Upper lobe of left lung (tissue), 6 donors: ENCODE results near the gene LARP7. TPM values are rescaled to one million over a fixed set of nuclear protein-coding genes. Genes with fewer than 3 reads are reported as not detected.

Experiments
- ATAC-seq, 2 donors: fragments of 200-7000 bp; cut with Tn5 transposase; one replicate each; pipeline ENCODE4 v1.9.1; 2022; ENCODE audit warnings: mild to moderate bottlenecking in 2 of 2, moderate library complexity in 2 of 2; ENCODE audit not compliant: low FRiP score in 2 of 2
- DNase-seq, 2 donors: peaks; one replicate each; pipeline ENCODE4 v3.0.0-alpha.2; 2019 to 2020
- H3K27ac ChIP-seq, 4 donors: fragments of 200-600 bp; sonication (generic); one replicate each; pipeline ENCODE4 v1.5.1; 2016 to 2019
- H3K27me3 ChIP-seq, 4 donors: fragments of 200-600 bp; sonication (generic); one replicate each; pipeline ENCODE4 v1.5.1; 2017 to 2019
- H3K36me3 ChIP-seq, 4 donors: fragments of 200-600 bp; sonication (generic); one replicate each; pipeline ENCODE4 v1.5.1; 2016 to 2019
- H3K4me1 ChIP-seq, 4 donors: fragments of 200-600 bp; sonication (generic); one replicate each; pipeline ENCODE4 v1.5.1; 2018 to 2019
- H3K4me3 ChIP-seq, 4 donors: fragments of 200-600 bp; sonication (generic); one replicate each; pipeline ENCODE4 v1.5.1; 2017 to 2019; ENCODE audit warnings: mild to moderate bottlenecking in 2 of 4, moderate library complexity in 1 of 4
- H3K9me3 ChIP-seq, 4 donors: fragments of 200-600 bp; sonication (generic); one replicate each; pipeline ENCODE4 v1.5.1; 2018 to 2019
- EP300 ChIP-seq, 4 donors: sonication (generic); formaldehyde crosslinking; IDR thresholded peaks; one replicate each; pipeline ENCODE4 v1.5.1; 2017; ENCODE audit warnings: antibody characterized with exemption in 4 of 4, control low read depth in 2 of 4
- POLR2A ChIP-seq, 4 donors: fragments of 450-650 bp; IDR thresholded peaks; one replicate each; pipeline ENCODE4 v1.5.1; 2016 to 2017; ENCODE audit warnings: antibody characterized with exemption in 4 of 4, mild to moderate bottlenecking in 2 of 4
- POLR2AphosphoS5 ChIP-seq, 2 donors: sonication (generic); formaldehyde crosslinking; IDR thresholded peaks; one replicate each; pipeline ENCODE4 v1.5.1; 2017; ENCODE audit warnings: antibody characterized with exemption in 2 of 2
- WGBS, 2 donors: methylation state at CpG; one replicate each; pipeline ENCODE4 v1.1.5; 2017 to 2018; 5-methylcytosine and 5-hydroxymethylcytosine counted together
- total RNA-seq, 6 donors: library from RNA; depleted of rRNA in 4 of 6; stranded (reverse); fragments of >200 nt in 4 of 6; gene quantifications; one replicate each; pipeline versions ENCODE4 v1.1.0 to v1.2.1, GENCODE V29; 2016 to 2021
- TF ChIP-seq, protein P1 (sequence below), 6 experiments: fragments of 450-650 bp in 4 of 6; fragments of 200-600 bp in 2 of 6; sonication (generic) in 2 of 6; IDR thresholded peaks; one replicate each; pipeline ENCODE4 v1.5.1; 2016 to 2019; ENCODE audit warnings: antibody characterized with exemption in 6 of 6
- donor health status: DM: no; HTN: no; CAD: no; lungs with moderate emphysema.
- donor health status: DM: no; HTN: yes; CAD: no; lungs with severe emphysema.

LARP7 gene
- 10 to 100 TPM; 27.8 to 46.0 (median 28.4) TPM for total RNA-seq

DNA sequence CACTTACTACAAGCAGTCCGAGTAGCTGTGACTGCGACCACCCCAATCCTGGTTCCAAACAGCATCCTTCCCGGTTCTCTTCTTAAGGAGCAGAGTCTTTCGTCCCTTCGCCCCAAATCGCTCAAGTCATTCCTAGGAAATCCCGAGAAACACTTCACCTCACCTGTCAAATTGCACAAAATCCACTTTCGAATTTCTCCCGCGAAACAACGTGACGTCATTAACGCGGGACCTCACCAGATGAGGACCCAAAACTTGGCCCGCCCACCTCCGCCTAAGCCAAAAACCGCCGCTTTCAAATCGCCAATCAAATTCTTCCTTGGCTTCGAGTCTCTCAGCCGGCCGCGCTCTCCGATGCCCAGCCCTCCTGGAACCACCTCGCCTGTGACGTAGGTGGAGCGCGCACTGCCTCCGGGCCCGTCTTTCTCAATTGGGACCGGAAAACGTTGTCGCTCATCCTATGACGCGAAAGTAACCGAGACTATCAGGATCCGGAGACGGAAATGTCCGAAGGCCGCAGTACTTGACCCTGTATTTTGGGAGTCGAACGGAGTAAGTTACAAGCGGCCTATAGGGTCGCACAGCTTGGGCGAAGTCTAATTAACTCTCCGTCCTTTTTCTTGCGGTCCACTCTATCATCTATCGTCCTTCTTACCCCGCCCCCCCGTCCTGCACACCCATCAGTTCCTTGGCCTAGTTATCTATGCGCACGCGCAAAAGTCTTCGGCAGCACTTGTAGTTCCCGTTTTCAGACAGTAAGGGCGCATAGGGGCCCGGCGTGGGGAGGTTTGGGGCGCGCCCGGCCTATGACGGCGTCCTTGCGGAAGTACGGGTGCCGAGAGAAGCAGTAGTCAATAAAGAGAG, at the start of gene LARP7, which contains the start of gene ZGRF1:
Gene LARP7, plus strand, starts transcription at position 456 of the 864 bp plus-strand sequence. CDS start 7,527 bp downstream, outside the sequence.
Gene ZGRF1, minus strand, starts transcription at position 222 of the 864 bp plus-strand sequence. CDS start 3,733 bp downstream, outside the sequence.
- Histone ChIP-seq H3K27ac (peak within 1 kb of the TSS; percentile 93 to 97 (median 96)), H3K9me3 (no peaks in the 10 kb centered on the region), H3K4me3 (peak within 1 kb of the TSS; percentile 62 to 90 (median 70)), H3K27me3 (no peaks in the 10 kb centered on the region), H3K4me1 (peaks cover 15 to 27% (median 18%) of the 10 kb centered on the region in 4 donors), H3K36me3 (peaks cover 0 to 7% (median 0%) of the 10 kb centered on the region in 4 donors)
- peak; percentile 98 to 99 for ATAC-seq
- TF ChIP-seq POLR2A (IDR thresholded peaks at IDR 0.05) (peak in 2 of 4 donors; percentile 44 to 56), EP300 (IDR thresholded peaks at IDR 0.05) (peak in 1 of 4 donors; percentile 46), POLR2AphosphoS5 (IDR thresholded peaks at IDR 0.05) (peak; percentile 53 to 77)
- TF ChIP-seq, protein P1, sequence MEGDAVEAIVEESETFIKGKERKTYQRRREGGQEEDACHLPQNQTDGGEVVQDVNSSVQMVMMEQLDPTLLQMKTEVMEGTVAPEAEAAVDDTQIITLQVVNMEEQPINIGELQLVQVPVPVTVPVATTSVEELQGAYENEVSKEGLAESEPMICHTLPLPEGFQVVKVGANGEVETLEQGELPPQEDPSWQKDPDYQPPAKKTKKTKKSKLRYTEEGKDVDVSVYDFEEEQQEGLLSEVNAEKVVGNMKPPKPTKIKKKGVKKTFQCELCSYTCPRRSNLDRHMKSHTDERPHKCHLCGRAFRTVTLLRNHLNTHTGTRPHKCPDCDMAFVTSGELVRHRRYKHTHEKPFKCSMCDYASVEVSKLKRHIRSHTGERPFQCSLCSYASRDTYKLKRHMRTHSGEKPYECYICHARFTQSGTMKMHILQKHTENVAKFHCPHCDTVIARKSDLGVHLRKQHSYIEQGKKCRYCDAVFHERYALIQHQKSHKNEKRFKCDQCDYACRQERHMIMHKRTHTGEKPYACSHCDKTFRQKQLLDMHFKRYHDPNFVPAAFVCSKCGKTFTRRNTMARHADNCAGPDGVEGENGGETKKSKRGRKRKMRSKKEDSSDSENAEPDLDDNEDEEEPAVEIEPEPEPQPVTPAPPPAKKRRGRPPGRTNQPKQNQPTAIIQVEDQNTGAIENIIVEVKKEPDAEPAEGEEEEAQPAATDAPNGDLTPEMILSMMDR (IDR thresholded peaks at IDR 0.05), result peak; percentile 91 to 99 (median 97)
- 0% methylated on average over 63 to 66 of the region's 66 CpGs for WGBS, 2 donors
- peak; percentile 97 to 99 for DNase-seq

DNA sequence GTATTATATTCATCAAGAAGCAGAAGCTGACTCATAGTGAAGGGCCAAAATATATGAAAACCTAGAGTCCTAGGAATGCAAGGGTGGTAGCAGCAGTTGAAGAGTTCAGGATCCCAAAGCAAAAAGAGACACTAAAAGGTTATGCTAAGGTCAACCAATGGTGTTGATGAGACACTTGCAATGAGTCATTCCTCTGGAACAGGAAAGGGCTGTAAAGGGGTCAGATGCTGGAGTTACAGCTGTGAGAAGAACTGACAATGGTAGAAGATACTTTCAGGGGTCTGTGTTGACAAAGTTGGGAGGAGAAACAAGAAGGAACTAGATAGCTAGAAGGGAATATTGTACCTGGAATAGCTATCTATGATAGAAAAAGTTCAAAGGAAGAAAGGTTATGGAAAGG, 47.7 kb upstream of the LARP7 start:
- Histone ChIP-seq H3K4me1 (no peaks in the 10 kb centered on the region), H3K9me3 (no peaks in the 10 kb centered on the region), H3K27ac (no peak overlapping the region), H3K4me3 (no peak overlapping the region), H3K27me3 (no peaks in the 10 kb centered on the region), H3K36me3 (no peaks in the 10 kb centered on the region)
- DNase-seq (no peak), ATAC-seq (no peak)
- TF ChIP-seq EP300 (IDR thresholded peaks at IDR 0.05), result no peak
- TF ChIP-seq POLR2AphosphoS5 (IDR thresholded peaks at IDR 0.05), result no peak
- TF ChIP-seq POLR2A (IDR thresholded peaks at IDR 0.05), result no peak
- TF ChIP-seq, protein P1 (IDR thresholded peaks at IDR 0.05), result no peak

DNA sequence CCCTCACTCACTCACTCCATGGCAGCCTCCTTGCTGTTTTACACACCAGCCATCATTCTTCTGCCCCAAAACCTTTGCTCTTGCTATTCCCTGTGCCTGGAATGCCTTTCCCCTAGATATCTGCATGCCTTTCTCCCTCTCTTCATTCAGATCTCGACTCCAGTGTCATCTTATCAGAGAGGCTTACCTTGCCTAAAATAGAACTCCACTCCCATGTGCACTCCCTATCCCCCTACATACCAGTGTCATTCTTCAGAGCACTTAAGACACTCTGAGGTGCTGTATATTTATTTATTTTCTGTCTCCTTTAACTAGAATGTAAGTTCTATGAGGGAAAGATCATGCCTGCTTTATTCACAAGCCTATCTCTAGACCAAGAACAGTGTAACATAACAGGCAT, 45.4 kb upstream of the LARP7 start:
- Histone ChIP-seq H3K4me1 (no peaks in the 10 kb centered on the region), H3K36me3 (no peaks in the 10 kb centered on the region), H3K9me3 (no peaks in the 10 kb centered on the region), H3K27ac (no peak overlapping the region), H3K4me3 (no peak overlapping the region), H3K27me3 (no peaks in the 10 kb centered on the region)
- ATAC-seq (no peak), DNase-seq (no peak)
- no peak for TF ChIP-seq POLR2A (IDR thresholded peaks at IDR 0.05)
- TF ChIP-seq POLR2AphosphoS5 (IDR thresholded peaks at IDR 0.05), result no peak
- TF ChIP-seq, protein P1 (IDR thresholded peaks at IDR 0.05), result no peak
- TF ChIP-seq EP300 (IDR thresholded peaks at IDR 0.05), result no peak
- WGBS, 2 donors, result 31 to 64% methylated on average over 1 of the region's 1 CpG

DNA sequence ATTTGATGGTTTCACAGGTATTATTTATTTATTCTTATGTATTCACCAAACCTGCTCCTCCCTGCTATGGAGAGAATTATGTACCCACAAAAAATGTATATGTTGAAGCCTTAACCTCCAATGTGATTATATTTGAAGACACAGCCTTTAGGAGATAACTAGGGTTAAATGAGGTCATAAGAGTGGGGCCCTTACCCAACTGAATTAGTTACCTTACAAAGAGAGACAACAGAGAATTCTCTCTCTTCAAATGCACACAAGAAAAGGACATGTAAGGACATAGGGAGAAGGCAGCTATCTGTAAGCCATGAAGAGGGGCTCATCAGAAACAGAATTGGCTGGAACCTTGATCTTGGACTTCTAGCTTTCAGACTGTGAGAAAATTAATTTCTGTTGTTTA, 44.2 kb upstream of the LARP7 start:
- Histone ChIP-seq H3K9me3 (no peaks in the 10 kb centered on the region), H3K27ac (no peak overlapping the region), H3K4me3 (no peak overlapping the region), H3K27me3 (no peaks in the 10 kb centered on the region), H3K4me1 (no peaks in the 10 kb centered on the region), H3K36me3 (no peaks in the 10 kb centered on the region)
- ATAC-seq (no peak), DNase-seq (no peak)
- no peak for TF ChIP-seq EP300 (IDR thresholded peaks at IDR 0.05)
- no peak for TF ChIP-seq POLR2A (IDR thresholded peaks at IDR 0.05)

DNA sequence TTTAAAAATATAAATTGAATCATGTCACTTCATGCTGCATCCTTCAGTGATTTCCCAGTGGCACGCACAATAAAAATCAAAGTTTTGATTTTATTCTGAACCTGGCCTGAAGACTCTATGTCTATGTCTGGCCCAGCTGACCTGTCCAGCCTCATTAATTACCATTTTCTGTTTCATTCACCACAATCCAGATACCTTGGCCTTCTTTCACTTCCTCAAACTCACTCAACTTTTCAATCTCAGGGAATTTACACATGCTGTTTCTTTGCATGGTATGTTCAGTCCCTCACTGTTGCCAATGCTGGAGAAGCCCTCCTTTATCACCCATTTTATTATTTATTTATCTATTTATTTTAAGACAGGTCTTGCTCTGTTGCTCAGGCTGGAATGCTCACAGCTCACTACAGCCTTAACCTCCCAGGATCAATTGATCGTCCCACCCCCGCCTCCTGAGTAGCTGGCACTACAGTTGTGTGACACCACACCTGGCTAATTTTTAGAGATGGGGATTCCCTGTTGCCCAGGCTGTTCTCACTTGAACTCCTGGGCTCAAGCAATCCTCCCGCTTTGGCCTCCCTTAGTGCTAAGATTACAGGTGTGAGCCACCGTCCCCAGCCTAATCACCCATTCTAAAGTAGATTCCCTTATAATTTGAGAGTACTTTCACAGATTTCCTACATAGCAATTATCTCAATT, 43.4 kb upstream of the LARP7 start:
- Histone ChIP-seq H3K36me3 (no peaks in the 10 kb centered on the region), H3K9me3 (no peaks in the 10 kb centered on the region), H3K4me1 (no peaks in the 10 kb centered on the region), H3K27ac (no peak overlapping the region), H3K4me3 (no peak overlapping the region), H3K27me3 (no peaks in the 10 kb centered on the region)
- 94 to 98% methylated on average over 5 of the region's 5 CpGs for WGBS, 2 donors
- no peak for TF ChIP-seq POLR2A (IDR thresholded peaks at IDR 0.05)
- TF ChIP-seq, protein P1 (IDR thresholded peaks at IDR 0.05), result no peak
- TF ChIP-seq POLR2AphosphoS5 (IDR thresholded peaks at IDR 0.05), result no peak
- no peak for TF ChIP-seq EP300 (IDR thresholded peaks at IDR 0.05)
- no peak for ATAC-seq
- no peak for DNase-seq
